ENCODE results near the gene SLC25A25. TPM values are rescaled to one million over a fixed set of nuclear protein-coding genes. Genes with fewer than 3 reads are reported as not detected.

The SLC25A25 gene
- total RNA-seq, 1 experiment from 2014 or later: 10.7 TPM

GRCh38 chr9:128101690-128102089, 33.7 kb downstream of the SLC25A25 start:
- CTCF ChIA-PET: no interaction called here

GRCh38 chr9:128102196-128102595, 34.2 kb downstream of the SLC25A25 start:
- intact Hi-C loops (cut with micrococcal nuclease; ENCODE audit: unreplicated experiment) (no loop called here), in situ Hi-C loops (cut with HindIII; ENCODE audit: low pct_unique_long_range_greater_than_20kb, low sequenced_read_pairs) (no loop called here)
- peaks cover 13% of the 10 kb centered on the region for H3K4me1 ChIP-seq (ENCODE audit: control insufficient read depth, insufficient read depth, low read length)
- ATAC-seq (no peak), DNase-seq (ENCODE audit: low read depth, low spot score) (no peak)
- POLR2A ChIA-PET: no interaction called here
- no TSS peak for BruUV-seq (replicated peaks)
- no peaks in the 10 kb centered on the region for H3K9me3 ChIP-seq (ENCODE audit: control insufficient read depth, insufficient read depth, low read depth, low read length)
- no peak overlapping the region for H3K27ac ChIP-seq (ENCODE audit: low read length)
- no peaks in the 10 kb centered on the region for H3K36me3 ChIP-seq (ENCODE audit: control insufficient read depth, insufficient read depth, low read length)
- no peak overlapping the region for H3K4me3 ChIP-seq (ENCODE audit: low read depth in 2 of 2, low read length in 2 of 2)
- CTCF ChIA-PET: no interaction called here
- no peaks in the 10 kb centered on the region for H3K27me3 ChIP-seq (ENCODE audit: control insufficient read depth, insufficient read depth, low read length)
- no peak for TF ChIP-seq REST (IDR thresholded peaks at IDR 0.05; ENCODE audit: insufficient read depth in 1 of 2, low read depth in 2 of 2, low read length in 1 of 2)

More at GRCh38 chr9:128101690-128102089, 33.7 kb downstream of the SLC25A25 start:
- no peak for DNase-seq (ENCODE audit: low read depth, low spot score)
- Histone ChIP-seq H3K4me1 (ENCODE audit: control insufficient read depth, insufficient read depth, low read length) (peaks cover 13% of the 10 kb centered on the region), H3K27ac (ENCODE audit: low read length) (no peak overlapping the region), H3K4me3 (ENCODE audit: low read depth in 2 of 2, low read length in 2 of 2) (no peak overlapping the region), H3K9me3 (ENCODE audit: control insufficient read depth, insufficient read depth, low read depth, low read length) (no peaks in the 10 kb centered on the region), H3K36me3 (ENCODE audit: control insufficient read depth, insufficient read depth, low read length) (no peaks in the 10 kb centered on the region), H3K27me3 (ENCODE audit: control insufficient read depth, insufficient read depth, low read length) (no peaks in the 10 kb centered on the region)
- in situ Hi-C loops (cut with HindIII; ENCODE audit: low pct_unique_long_range_greater_than_20kb, low sequenced_read_pairs) (no loop called here), intact Hi-C loops (cut with micrococcal nuclease; ENCODE audit: unreplicated experiment) (no loop called here)
- no peak for TF ChIP-seq REST (IDR thresholded peaks at IDR 0.05; ENCODE audit: insufficient read depth in 1 of 2, low read depth in 2 of 2, low read length in 1 of 2)
- TF ChIP-seq CTCF (IDR thresholded peaks at IDR 0.05): no peak
- no peak for TF ChIP-seq SIN3A (IDR thresholded peaks at IDR 0.05; ENCODE audit: borderline replicate concordance, insufficient read depth, low read depth, low read length)
- no peak for TF ChIP-seq TCF7L2 (IDR thresholded peaks at IDR 0.05; ENCODE audit: low read depth, low read length)
- no TSS peak for BruUV-seq (replicated peaks)
- POLR2A ChIA-PET: no interaction called here
- no peak for ATAC-seq
